Tibial nerve (tissue), 4 donors: ENCODE results near the gene UPF1.

Experiments used
- CTCF ChIP-seq, 5 experiments: fragments of 200-600 bp in 3 of 5; fragments of 450-650 bp in 2 of 5; sonication (generic) in 3 of 5; IDR thresholded peaks; one replicate each; pipeline ENCODE4 v1.5.1; 2016 to 2019; ENCODE audit warnings: antibody characterized with exemption in 5 of 5, mild to moderate bottlenecking in 3 of 5, moderate library complexity in 2 of 5
- EP300 ChIP-seq, 2 donors: sonication (generic); formaldehyde crosslinking; IDR thresholded peaks; one replicate each; pipeline ENCODE4 v1.6.1; 2017; ENCODE audit warnings: antibody characterized with exemption in 2 of 2, mild to moderate bottlenecking in 1 of 2
- POLR2A ChIP-seq, 2 donors: fragments of 450-650 bp; IDR thresholded peaks; one replicate each; pipeline ENCODE4 v1.6.1; 2017; ENCODE audit warnings: antibody characterized with exemption in 2 of 2, mild to moderate bottlenecking in 2 of 2, moderate library complexity in 2 of 2

- no peak for TF ChIP-seq CTCF (IDR thresholded peaks at IDR 0.05)
- TF ChIP-seq POLR2A (IDR thresholded peaks at IDR 0.05), result no peak
- TF ChIP-seq EP300 (IDR thresholded peaks at IDR 0.05), result no peak
Observed at GRCh38 chr19:18871543-18871942, 39.8 kb downstream of the UPF1 start.
